H1 (cell line): Measurements from ENCODE around the gene VIPR1. TPM values are rescaled to one million over a fixed set of nuclear protein-coding genes. Genes with fewer than 3 reads are reported as not detected.

ENCODE experiments used
- CTCF ChIA-PET: fragments of 300-600 bp; sonication (Branson Sonifier 250); formaldehyde crosslinking; loops from one replicate; lab custom pipeline; 2021; ENCODE audit not compliant: partially characterized antibody; lab: Charles Lee
- POLR2A ChIA-PET: fragments of 300-600 bp; sonication (Branson Sonifier 250); formaldehyde crosslinking; loops from one replicate; lab custom pipeline; 2021; ENCODE audit warnings: inconsistent platforms; ENCODE audit not compliant: partially characterized antibody; lab: Charles Lee
- DNase-seq, 2 experiments: peaks; one replicate each; pipeline versions ENCODE4 v3.0.0 to v3.0.0-alpha.2; 2010 to 2022; ENCODE audit warnings: low spot score in 2 of 2, low read depth in 1 of 2, mixed read lengths in 1 of 2
- FAIRE-seq: peaks from 2 replicates; lab custom pipeline; 2011; peaks lifted over from hg19 to GRCh38; lab: Jason Lieb, UNC
- H2AFZ ChIP-seq: 2 replicates; pipeline ENCODE4 v1.8.1; 2012; ENCODE audit warnings: low read length, inconsistent platforms
- H2AK5ac ChIP-seq: 2 replicates; pipeline ENCODE4 v1.6.1; 2013; ENCODE audit warnings: low read depth, low read length
- H2BK120ac ChIP-seq: replicated peaks from 2 replicates; pipeline ENCODE3; 2013; ENCODE audit warnings: low read depth, low read length, inconsistent platforms
- H2BK12ac ChIP-seq: 2 replicates; pipeline ENCODE4 v1.6.1; 2013; ENCODE audit warnings: low read depth, low read length
- H2BK15ac ChIP-seq: 2 replicates; pipeline ENCODE4 v1.6.1; 2013; ENCODE audit warnings: low read length
- H2BK20ac ChIP-seq: 2 replicates; pipeline ENCODE4 v1.6.1; 2013; ENCODE audit warnings: low read length
- H2BK5ac ChIP-seq: 2 replicates; pipeline ENCODE4 v1.6.1; 2013; ENCODE audit warnings: low read depth, low read length
- H3K14ac ChIP-seq: 2 replicates; pipeline ENCODE4 v1.6.1; 2013; ENCODE audit warnings: inconsistent platforms; ENCODE audit not compliant: insufficient read length
- H3K18ac ChIP-seq: 2 replicates; pipeline ENCODE4 v1.6.1; 2013; ENCODE audit warnings: low read length; ENCODE audit errors: extremely low read depth
- H3K23ac ChIP-seq: 2 replicates; pipeline ENCODE4 v1.6.1; 2013; ENCODE audit warnings: inconsistent platforms; ENCODE audit not compliant: insufficient read length
- H3K23me2 ChIP-seq: 2 replicates; pipeline ENCODE4 v1.6.1; 2013; ENCODE audit warnings: low read depth, low read length
- H3K27ac ChIP-seq: 2 replicates; pipeline ENCODE4 v1.6.1; 2011; ENCODE audit warnings: low read depth, low read length, inconsistent platforms
- H3K27me3 ChIP-seq, 4 experiments: replicated peaks in 1 of 4; 1 replicate in 1 of 4; 2 replicates in 3 of 4; pipeline versions ENCODE4 v1.6.1 to v1.8.1; 2011 to 2013; ENCODE audit warnings: low read length in 3 of 4, mild to moderate bottlenecking in 3 of 4, inconsistent platforms in 2 of 4, mixed read lengths in 2 of 4, moderate library complexity in 1 of 4; ENCODE audit not compliant: control insufficient read depth in 3 of 4, insufficient read depth in 3 of 4; ENCODE audit errors: extremely low read depth in 1 of 4
- H3K36me3 ChIP-seq, 4 experiments: 2 replicates each; pipeline versions ENCODE4 v1.6.1 to v1.8.1; 2011 to 2013; ENCODE audit warnings: mild to moderate bottlenecking in 4 of 4, low read length in 3 of 4, moderate library complexity in 2 of 4, control low read depth in 1 of 4, inconsistent platforms in 1 of 4; ENCODE audit not compliant: insufficient read depth in 4 of 4, control insufficient read depth in 2 of 4
- H3K4ac ChIP-seq: replicated peaks from 2 replicates; pipeline ENCODE3; 2013; ENCODE audit warnings: low read length, low read depth, mixed read lengths, inconsistent platforms; ENCODE audit not compliant: insufficient read length
- H3K4me1 ChIP-seq, 4 experiments: replicated peaks in 1 of 4; 1 replicate in 1 of 4; 2 replicates in 3 of 4; pipeline versions ENCODE4 v1.6.1 to v1.8.1; 2011 to 2013; ENCODE audit warnings: low read length in 3 of 4, inconsistent platforms in 2 of 4, mixed read lengths in 1 of 4; ENCODE audit not compliant: insufficient read depth in 4 of 4, control insufficient read depth in 3 of 4
- H3K4me2 ChIP-seq, 2 experiments: 2 replicates each; pipeline versions ENCODE4 v1.6.1 to v1.8.1; 2011 to 2013; ENCODE audit warnings: low read depth in 2 of 2, low read length in 2 of 2, control low read depth in 1 of 2, inconsistent platforms in 1 of 2, mild to moderate bottlenecking in 1 of 2; ENCODE audit not compliant: insufficient read depth in 1 of 2
- H3K4me3 ChIP-seq, 4 experiments: fragments of 200-600, 300-600 bp in 1 of 4; sonication (generic), shearing (Covaris generic), sonication (Bioruptor Twin) in 1 of 4; 2 replicates each; pipeline versions ENCODE4 v1.5.1 to v1.8.1; 2011 to 2016; ENCODE audit warnings: low read length in 4 of 4, low read depth in 3 of 4, control low read depth in 2 of 4, inconsistent platforms in 2 of 4, mild to moderate bottlenecking in 2 of 4, mixed read lengths in 1 of 4, moderate library complexity in 1 of 4; ENCODE audit not compliant: insufficient read depth in 2 of 4; ENCODE audit errors: extremely low read depth in 1 of 4
- H3K56ac ChIP-seq: replicated peaks from 2 replicates; pipeline ENCODE3; 2013; ENCODE audit warnings: low read depth, mild to moderate bottlenecking, mixed read lengths, low read length, inconsistent platforms; ENCODE audit not compliant: insufficient read length
- H3K79me1 ChIP-seq: 2 replicates; pipeline ENCODE4 v1.6.1; 2013; ENCODE audit warnings: low read depth, low read length, control low read depth
- H3K79me2 ChIP-seq, 2 experiments: 2 replicates each; pipeline versions ENCODE4 v1.6.1 to v1.8.1; 2012 to 2013; ENCODE audit warnings: low read length in 2 of 2, mild to moderate bottlenecking in 2 of 2, inconsistent platforms in 1 of 2; ENCODE audit not compliant: insufficient read depth in 2 of 2, control insufficient read depth in 1 of 2
- H3K9ac ChIP-seq, 4 experiments: replicated peaks in 1 of 4; 1 replicate in 1 of 4; 2 replicates in 3 of 4; pipeline versions ENCODE4 v1.6.1 to v1.8.1; 2011 to 2013; ENCODE audit warnings: low read depth in 3 of 4, low read length in 3 of 4, control low read depth in 2 of 4, mild to moderate bottlenecking in 2 of 4, moderate library complexity in 2 of 4, inconsistent platforms in 1 of 4; ENCODE audit errors: extremely low read depth in 1 of 4
- H3K9me3 ChIP-seq, 2 experiments: 2 replicates each; pipeline versions ENCODE4 v1.6.1 to v1.8.1; 2012 to 2013; ENCODE audit warnings: mild to moderate bottlenecking in 2 of 2, moderate library complexity in 2 of 2, control low read depth in 1 of 2, inconsistent platforms in 1 of 2, low read depth in 1 of 2, low read length in 1 of 2, mixed read lengths in 1 of 2; ENCODE audit not compliant: insufficient read depth in 2 of 2
- H4K20me1 ChIP-seq, 2 experiments: replicated peaks in 1 of 2; 2 replicates each; pipeline versions ENCODE3 to v1.8.1; 2011 to 2013; ENCODE audit warnings: inconsistent platforms in 2 of 2, low read length in 2 of 2, mild to moderate bottlenecking in 1 of 2; ENCODE audit not compliant: insufficient read depth in 2 of 2, control insufficient read depth in 1 of 2
- H4K5ac ChIP-seq: 2 replicates; pipeline ENCODE4 v1.6.1; 2013; ENCODE audit warnings: low read length, low read depth, mixed read lengths, inconsistent platforms; ENCODE audit not compliant: insufficient read length
- H4K8ac ChIP-seq: 2 replicates; pipeline ENCODE4 v1.8.0; 2013; ENCODE audit warnings: mild to moderate bottlenecking, moderate library complexity, low read length, inconsistent platforms; ENCODE audit not compliant: insufficient read depth; ENCODE audit errors: extremely low read depth
- H4K91ac ChIP-seq: replicated peaks from 2 replicates; pipeline ENCODE3; 2013; ENCODE audit warnings: low read length, mixed read lengths, inconsistent platforms; ENCODE audit not compliant: insufficient read length
- BRCA1 ChIP-seq: IDR thresholded peaks from 2 replicates; pipeline ENCODE4 v1.6.1; 2012; ENCODE audit warnings: low read depth, low read length, improper control_type of control experiment
- CBX8 ChIP-seq: fragments of 300-800, 300-1000 bp; sonication (generic); IDR thresholded peaks from 2 replicates; pipeline ENCODE4 v1.7.1; 2016; ENCODE audit warnings: low read depth, low read length, borderline replicate concordance
- KDM4A ChIP-seq: IDR thresholded peaks from one replicate; pipeline ENCODE4 v1.7.1; 2012; ENCODE audit warnings: low read depth, mild to moderate bottlenecking, moderate library complexity, low read length, inconsistent platforms; ENCODE audit not compliant: severe bottlenecking
- NANOG ChIP-seq: IDR thresholded peaks from 2 replicates; pipeline ENCODE4 v1.6.1; 2011; ENCODE audit warnings: low read length, low read depth, mild to moderate bottlenecking, inconsistent platforms; ENCODE audit not compliant: insufficient read depth, poor library complexity, severe bottlenecking
- POLR2AphosphoS5 ChIP-seq: IDR thresholded peaks from 2 replicates; pipeline ENCODE4 v1.6.1; 2011; ENCODE audit warnings: low read depth, low read length
- RAD21 ChIP-seq, 2 experiments: IDR thresholded peaks in 1 of 2; conservative IDR thresholded peaks in 1 of 2; 2 replicates each; pipeline ENCODE4 v1.6.1; 2011; ENCODE audit warnings: low read depth in 2 of 2, low read length in 2 of 2, improper control_type of control experiment in 1 of 2, inconsistent platforms in 1 of 2, mild to moderate bottlenecking in 1 of 2, moderate library complexity in 1 of 2
- TAF1 ChIP-seq: IDR thresholded peaks from 2 replicates; pipeline ENCODE4 v1.6.1; 2011; ENCODE audit warnings: mild to moderate bottlenecking, low read depth, low read length
- TBP ChIP-seq: IDR thresholded peaks from 2 replicates; pipeline ENCODE4 v1.6.1; 2011; ENCODE audit warnings: low read depth, low read length, improper control_type of control experiment
- polyA plus RNA-seq, 7 experiments: library from polyadenylated mRNA; depleted of rRNA in 3 of 7; stranded (reverse) in 5 of 7; unstranded in 2 of 7; fragments of >200 nt in 5 of 7; fragments of 200-250 nt in 2 of 7; gene quantifications; 1 replicate in 5 of 7; 2 replicates in 1 of 7; 4 replicates in 1 of 7; pipeline versions ENCODE4 v1.2.1 to v1.2.3, GENCODE V29; 2011 to 2013; ENCODE audit warnings: missing spikeins in 2 of 7, mixed read lengths in 2 of 7
- total RNA-seq: library from RNA; stranded (reverse); fragmentation: NEBNext Ultra II Directional; extraction: Animal tissue kit (Norgen Biotek cat#: 25700); gene quantifications from 2 replicates; pipeline ENCODE4 v1.2.1, GENCODE V29; 2021
- TF ChIP-seq, protein P1 (sequence below): IDR thresholded peaks from 2 replicates; pipeline ENCODE4 v1.6.1; 2011; ENCODE audit warnings: low read length, improper control_type of control experiment
- TF ChIP-seq, protein P2 (sequence below): IDR thresholded peaks from 2 replicates; pipeline ENCODE4 v1.6.1; 2012; ENCODE audit warnings: low read length, inconsistent platforms

The VIPR1 gene
- total and polyA plus RNA-seq, 2 of the 8 experiments (the other 6 are each of a cell fraction or from before 2014, with no cell fraction given): 7.8 to 10.1 TPM

DNA sequence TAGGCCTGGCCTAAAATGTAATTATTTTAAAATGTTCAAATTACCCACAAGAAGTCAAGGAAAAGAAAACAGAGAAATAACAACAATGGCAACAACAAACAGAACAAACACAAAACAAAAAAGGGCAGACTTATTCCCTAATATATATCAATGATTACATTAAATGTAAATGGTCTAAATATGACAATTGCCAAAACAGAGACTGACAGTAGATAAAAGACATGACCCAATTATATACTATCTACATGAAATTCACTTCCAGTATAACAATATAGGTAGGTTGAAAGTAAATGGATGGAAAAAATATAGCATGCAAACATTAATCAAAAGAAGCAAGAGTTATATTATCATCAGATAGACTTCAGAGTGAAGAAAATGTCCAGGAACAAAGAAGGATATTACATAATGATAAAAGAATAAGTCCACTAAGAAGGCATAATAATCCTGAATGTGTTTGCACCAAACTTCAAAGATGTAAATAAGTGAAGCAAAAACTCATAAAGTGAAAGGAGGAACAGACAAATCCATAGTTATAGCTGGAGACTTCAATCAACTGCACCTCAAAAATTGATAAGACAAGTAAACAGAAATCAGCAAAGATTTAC is 72.8 kb downstream of the VIPR1 start:
- no peak overlapping the region for H2BK5ac ChIP-seq
- H3K4ac ChIP-seq: no peak overlapping the region
- DNase-seq: no peak
- H3K4me1 ChIP-seq: 0 out of 7 replicates have a peak, but pooled peaks cover 0 to 1% (median 0%) of the 10 kb centered on the region in 4 experiments
- H3K27me3 ChIP-seq: no peaks in the 10 kb centered on the region
- no peak overlapping the region for H2BK20ac ChIP-seq
- no peak overlapping the region for H3K9ac ChIP-seq
- H3K18ac ChIP-seq: no peak overlapping the region
- no peak overlapping the region for H2AK5ac ChIP-seq
- no peak overlapping the region for H3K27ac ChIP-seq
- CTCF ChIA-PET: interaction anchor here (0.7 kb wide), 2 partner anchors 40 to 144 kb away, joined by 3 read pairs; no protein-coding TSS in a partner anchor
- H4K5ac ChIP-seq: no peak overlapping the region
- H3K23ac ChIP-seq: no peak overlapping the region
- H4K20me1 ChIP-seq: peaks cover 2 to 3% of the 10 kb centered on the region in 2 experiments
- H2AFZ ChIP-seq: no peak overlapping the region
- H2BK120ac ChIP-seq: no peak overlapping the region
- H3K79me2 ChIP-seq: peaks cover 0 to 71% of the 10 kb centered on the region in 2 experiments; a peak in 3 of 4 replicates
- no peak overlapping the region for H4K8ac ChIP-seq
- H3K56ac ChIP-seq: no peak overlapping the region
- H2BK15ac ChIP-seq: no peak overlapping the region
- no peak for FAIRE-seq
- no peak overlapping the region for H3K14ac ChIP-seq
- H3K23me2 ChIP-seq: no peaks in the 10 kb centered on the region; the same call in 1 of the 2 replicates
- POLR2A ChIA-PET: no interaction called here
- H3K9me3 ChIP-seq: peaks cover 0 to 11% of the 10 kb centered on the region in 2 experiments; a peak in 2 of 4 replicates
- H2BK12ac ChIP-seq: no peak overlapping the region
- no peaks in the 10 kb centered on the region; the same call in 1 of the 2 replicates for H3K79me1 ChIP-seq
- no peak overlapping the region for H3K4me3 ChIP-seq
- peaks cover 0 to 14% (median 5%) of the 10 kb centered on the region in 4 experiments; a peak in 5 of 8 replicates for H3K36me3 ChIP-seq
- no peak overlapping the region for H4K91ac ChIP-seq
- no peak overlapping the region for H3K4me2 ChIP-seq
- no peak for TF ChIP-seq TBP
- TF ChIP-seq, protein P1, sequence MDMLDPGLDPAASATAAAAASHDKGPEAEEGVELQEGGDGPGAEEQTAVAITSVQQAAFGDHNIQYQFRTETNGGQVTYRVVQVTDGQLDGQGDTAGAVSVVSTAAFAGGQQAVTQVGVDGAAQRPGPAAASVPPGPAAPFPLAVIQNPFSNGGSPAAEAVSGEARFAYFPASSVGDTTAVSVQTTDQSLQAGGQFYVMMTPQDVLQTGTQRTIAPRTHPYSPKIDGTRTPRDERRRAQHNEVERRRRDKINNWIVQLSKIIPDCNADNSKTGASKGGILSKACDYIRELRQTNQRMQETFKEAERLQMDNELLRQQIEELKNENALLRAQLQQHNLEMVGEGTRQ: no peak
- TF ChIP-seq KDM4A: no peak
- TF ChIP-seq CBX8: no peak
- no peak for TF ChIP-seq NANOG
- no peak for TF ChIP-seq RAD21 (IDR thresholded peaks at IDR 0.05 in 1 of 2, conservative IDR thresholded peaks at IDR 0.05 in 1 of 2; ENCODE audit: low read depth in 2 of 2, low read length in 2 of 2)
- no peak for TF ChIP-seq BRCA1
- no peak for TF ChIP-seq TAF1
- TF ChIP-seq, protein P2, sequence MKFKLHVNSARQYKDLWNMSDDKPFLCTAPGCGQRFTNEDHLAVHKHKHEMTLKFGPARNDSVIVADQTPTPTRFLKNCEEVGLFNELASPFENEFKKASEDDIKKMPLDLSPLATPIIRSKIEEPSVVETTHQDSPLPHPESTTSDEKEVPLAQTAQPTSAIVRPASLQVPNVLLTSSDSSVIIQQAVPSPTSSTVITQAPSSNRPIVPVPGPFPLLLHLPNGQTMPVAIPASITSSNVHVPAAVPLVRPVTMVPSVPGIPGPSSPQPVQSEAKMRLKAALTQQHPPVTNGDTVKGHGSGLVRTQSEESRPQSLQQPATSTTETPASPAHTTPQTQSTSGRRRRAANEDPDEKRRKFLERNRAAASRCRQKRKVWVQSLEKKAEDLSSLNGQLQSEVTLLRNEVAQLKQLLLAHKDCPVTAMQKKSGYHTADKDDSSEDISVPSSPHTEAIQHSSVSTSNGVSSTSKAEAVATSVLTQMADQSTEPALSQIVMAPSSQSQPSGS: no peak
- no peak for TF ChIP-seq POLR2AphosphoS5
